ENCODE results near the gene TMEM69. TPM values are rescaled to one million over a fixed set of nuclear protein-coding genes. Genes with fewer than 3 reads are reported as not detected.
"Not testable (repeated sequence)": the region's sequence is repeated elsewhere in the genome, so short reads cannot be mapped to it uniquely, and the experiment has no call there.

Gene TMEM69
- total RNA-seq, 1 donor from 2014 or later = 9.0 TPM

DNA sequence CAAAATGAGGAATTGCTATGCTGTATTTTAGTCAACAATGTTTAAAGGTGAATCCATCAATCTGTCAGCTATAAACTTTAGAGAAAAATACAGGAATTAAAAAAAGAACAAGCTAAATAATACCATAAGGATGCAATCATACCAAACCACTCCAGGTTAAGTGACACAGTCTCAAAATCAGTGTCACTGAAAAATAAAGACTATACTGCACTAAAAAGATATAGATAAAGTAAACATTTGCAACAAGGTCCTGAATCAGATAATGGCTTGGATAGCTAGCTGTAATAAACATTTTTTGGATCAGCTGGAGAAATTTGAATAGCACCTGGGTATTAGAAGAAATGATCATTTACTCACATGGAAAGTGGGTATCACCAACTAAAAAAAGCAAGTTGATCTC lies 9.5 kb upstream of the TMEM69 start:
- no peak for DNase-seq

DNA sequence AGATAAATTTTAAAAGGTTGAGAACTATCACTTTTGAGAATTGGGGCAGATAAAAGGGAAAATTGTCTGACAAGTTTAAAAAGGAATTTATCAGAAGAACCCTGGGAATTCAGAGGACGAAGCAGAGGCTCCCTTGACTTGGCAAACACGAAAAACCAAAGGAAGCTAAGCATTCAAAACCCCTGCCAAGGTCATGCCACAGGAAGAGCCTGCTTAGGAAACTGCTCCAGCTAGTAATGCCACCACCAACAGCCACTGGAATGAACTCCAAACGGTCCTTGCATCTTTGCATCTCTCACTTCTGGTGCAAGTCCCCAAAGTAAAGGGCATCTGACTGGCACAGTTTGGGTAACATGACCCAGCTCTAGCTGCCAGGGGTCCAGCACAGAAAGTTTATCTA lies 8.9 kb upstream of the TMEM69 start:
- DNase-seq = peak; percentile 7

DNA sequence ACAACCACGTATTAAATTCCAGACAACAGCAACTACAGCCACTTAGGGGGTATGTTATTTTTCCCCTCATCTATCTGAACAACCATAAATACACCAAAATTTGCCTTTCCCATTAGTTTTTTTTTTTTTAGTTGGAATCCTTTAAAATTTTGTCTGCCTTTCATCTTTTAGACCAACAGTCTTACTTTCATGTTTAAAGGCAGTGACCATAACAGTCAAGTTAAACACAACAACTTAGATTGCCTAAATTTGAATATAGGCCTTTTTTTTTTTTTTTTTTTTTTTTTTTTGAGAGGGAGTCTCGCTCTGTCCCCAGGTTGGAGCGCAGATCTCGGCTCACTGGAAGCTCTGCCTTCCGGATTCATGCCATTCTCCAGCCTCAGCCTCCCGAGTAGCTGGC lies 5.0 kb upstream of the TMEM69 start:
- DNase-seq = no peak

DNA sequence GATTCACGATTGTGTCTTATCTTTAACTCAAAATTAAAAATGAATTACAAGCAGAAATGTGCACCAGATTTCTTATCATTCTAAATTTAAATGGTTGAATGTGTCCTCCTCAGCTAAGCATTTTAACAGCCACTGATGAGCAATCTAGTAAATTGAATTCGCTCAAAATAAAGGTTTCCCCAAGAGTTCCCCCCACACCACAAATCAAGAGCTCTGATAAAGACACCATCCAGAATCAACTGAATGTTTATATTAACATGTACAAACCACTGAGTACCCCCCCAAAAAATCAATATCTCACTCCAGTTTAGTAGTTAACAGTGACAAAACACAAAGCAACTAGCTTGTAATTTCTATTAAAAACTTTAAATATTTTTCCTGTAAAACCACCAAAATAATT lies 3.6 kb upstream of the TMEM69 start:
- no peak for DNase-seq

DNA sequence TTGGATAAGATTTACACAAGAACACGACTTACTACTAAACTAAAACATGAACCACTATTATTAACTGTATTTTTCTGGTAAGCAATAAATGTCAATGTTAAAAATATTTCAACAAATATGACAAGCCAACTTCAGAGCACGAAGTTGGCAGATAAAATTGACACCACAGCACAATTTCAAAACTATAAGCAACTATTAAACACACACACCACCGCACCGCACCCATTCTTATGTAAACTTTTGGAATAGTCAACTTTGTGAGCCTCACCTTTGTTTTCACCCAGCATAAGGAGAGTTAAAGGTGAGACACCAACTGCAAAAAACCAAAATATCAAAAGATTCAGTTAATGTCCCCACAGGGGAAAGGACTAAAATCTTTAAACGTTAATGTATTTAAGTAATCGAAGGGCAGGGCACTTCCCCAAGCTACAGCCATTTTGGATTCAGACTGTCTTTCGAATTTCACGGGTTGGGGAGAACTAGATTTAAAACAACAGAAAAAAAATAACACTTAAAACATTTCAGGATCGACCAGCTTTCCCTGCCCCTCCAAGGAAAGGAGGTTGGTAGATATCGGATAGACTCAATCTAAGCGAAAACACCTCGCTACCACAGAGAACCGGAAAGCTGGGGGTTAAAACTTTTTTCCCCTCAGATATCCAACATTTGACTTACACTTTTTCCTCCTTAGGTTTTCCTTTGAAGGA lies 2.5 kb upstream of the TMEM69 start:
- peak; percentile 51 for DNase-seq

DNA sequence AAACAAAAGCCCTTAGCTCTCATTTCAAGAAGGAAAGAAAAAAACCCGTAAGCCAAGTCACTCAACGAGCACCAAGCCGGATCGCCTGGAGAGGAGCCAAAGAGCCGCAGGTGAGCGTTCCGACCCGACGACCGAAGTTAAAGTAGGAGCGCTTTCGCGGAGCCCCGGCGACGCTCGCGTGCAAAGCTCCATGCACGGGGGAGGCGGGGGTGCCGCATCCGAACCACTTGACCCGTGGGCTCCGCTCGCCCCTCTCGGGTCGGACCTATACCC lies 2.0 kb upstream of the TMEM69 start:
- peak; percentile 77 for DNase-seq

DNA sequence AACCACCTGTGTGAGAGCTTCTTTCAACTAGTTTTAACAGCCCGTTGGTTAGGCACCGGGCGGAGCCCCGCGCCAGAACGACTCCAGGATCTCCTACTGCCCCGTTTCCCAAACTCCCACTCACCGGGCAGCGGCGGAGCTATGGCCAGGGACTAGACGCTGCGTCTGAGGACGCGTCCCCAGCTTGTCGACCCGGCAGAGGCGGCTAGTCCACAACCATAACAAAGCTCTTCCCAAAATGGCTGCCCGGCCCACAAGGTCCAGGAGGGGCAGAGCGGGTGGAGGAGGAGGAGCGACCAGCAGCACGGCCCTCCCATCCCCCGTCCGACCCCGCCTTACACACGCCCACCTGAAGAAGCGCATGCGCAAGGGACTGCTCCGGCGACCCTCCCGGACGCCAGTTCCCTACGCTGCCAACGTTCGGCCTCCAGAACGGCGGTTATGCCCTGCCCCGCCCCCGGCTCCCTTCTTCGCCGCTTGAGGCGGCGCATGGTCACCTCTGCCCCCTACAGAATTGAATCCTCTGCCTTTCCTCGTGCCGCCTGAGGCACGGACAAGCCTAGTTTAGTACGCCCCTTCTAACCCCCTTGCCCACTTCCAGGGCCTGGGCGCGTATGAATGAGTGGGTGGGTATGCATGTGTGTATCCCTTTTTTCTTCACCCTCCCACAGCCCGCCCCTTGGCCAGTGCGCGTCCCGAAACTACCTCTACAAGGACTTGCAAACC lies 1.5 kb upstream of the TMEM69 start, which contains the start of gene GPBP1L1:
Gene GPBP1L1 (minus strand): TSS at position 246 of the 726 bp plus-strand sequence. CDS start 27,446 bp downstream, outside the sequence.
- DNase-seq = peak; percentile 99

DNA sequence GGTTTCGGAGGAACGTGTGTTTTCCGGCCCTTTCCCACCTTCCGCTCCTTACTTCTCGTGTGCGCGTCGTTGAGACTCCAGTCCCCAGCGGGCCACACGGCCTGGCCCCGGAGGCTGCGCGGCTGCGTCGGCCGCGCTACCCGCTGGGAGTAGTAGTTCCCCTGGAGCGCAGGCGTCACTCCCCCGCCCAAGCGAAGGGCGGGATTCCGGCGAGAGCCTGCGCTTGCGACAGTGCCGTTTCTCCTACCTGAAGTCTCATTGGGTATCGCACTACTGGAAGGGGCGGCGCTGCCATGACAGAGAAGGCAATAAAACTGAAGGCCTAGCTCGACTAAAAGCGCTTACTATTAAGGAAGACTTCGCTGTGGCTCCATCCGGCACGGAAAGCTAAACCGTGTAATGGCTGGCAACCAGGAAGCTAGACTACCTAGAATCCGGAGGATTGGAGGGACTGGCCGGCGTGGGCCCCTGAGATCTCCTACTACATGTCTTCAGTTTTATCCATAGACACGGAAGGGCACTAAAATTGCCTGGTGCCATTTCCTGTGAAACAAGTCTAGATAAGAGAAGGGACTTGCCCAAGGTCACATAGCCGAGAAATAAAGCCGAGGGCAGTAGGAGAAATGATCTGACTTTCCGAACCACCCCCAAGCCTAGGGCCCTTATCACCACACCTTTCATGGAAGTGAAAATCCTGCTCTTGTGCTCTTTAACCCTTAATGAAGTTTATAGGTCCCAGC lies 797 bp upstream of the TMEM69 start:
- DNase-seq = peak; percentile 99

DNA sequence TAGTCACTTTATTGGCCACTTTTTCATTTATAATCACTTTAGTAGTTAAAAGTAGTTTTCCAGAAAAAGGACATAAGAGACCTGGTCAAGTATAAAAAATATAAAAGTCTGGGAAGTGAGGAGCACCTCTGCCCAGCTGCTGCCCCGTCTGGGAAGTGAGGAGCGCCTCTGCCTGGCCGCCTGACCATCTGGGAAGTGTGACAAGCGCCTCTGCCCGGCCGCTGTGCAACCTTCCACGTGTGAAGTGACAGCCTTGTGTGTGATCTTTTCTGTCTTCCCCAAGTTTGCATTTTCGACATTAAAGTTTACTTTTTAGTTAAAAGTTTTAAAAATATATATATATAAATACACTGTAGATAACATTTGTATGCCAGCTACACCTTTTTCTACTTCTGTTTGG lies 5.8 kb downstream of the TMEM69 start:
- DNase-seq = not testable (repeated sequence)

DNA sequence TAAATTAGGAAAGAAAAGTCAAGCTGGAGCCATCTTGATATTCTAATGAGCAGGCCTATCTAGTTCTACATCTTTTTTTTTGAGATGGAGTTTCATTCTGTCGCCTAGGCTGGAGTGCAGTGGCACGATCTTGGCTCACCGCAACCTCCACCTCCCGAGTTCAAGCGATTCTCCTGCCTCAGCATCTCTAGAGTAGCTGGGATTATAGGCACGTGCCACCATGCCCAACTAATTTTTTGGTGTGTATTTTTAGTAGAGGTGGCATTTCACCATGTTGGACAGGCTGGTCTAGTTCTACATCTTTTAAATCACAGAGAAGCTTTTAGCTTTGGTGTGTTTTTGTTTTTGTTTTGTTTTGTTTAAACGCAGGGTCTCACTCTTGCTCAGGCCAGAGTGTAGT lies 6.8 kb downstream of the TMEM69 start:
- DNase-seq = no peak

DNA sequence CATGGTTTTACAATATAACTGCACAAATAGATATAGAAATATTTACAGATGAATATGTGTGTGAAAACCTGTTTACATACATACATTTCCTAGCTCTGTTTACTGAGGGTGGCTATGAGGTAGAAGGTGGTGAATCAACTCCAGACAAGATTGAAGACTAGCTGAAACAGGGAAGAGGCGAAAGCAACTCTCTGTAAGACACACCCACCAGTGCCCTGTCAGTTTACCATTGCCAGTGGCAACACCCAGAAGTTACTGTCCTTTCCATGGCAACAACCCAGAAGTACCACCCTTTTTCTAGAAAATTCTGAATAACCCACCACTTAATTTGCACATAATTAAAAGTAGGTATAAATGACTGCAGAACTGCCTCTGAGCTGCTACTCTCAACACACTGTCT lies 16.7 kb downstream of the TMEM69 start:
- no peak for DNase-seq

DNA sequence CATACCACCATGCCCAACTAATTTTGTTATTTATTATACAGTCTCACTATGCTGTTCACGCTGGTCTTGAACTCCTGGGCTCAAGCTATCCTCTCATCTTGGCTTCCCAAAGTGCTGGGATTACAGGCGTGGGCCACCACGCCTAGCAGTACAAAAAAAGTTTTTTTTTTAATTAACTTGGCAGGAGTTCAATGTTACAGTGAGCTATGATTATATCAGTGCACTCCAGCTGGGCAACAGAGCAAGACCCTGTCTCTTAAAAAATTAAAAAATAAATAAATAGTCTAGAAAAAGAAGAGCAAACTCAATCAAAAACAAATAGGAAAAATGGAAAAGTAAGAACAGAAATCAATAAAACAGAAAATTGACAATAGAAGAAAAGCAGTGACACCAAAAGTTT lies 25.7 kb downstream of the TMEM69 start:
- no peak for DNase-seq

DNA sequence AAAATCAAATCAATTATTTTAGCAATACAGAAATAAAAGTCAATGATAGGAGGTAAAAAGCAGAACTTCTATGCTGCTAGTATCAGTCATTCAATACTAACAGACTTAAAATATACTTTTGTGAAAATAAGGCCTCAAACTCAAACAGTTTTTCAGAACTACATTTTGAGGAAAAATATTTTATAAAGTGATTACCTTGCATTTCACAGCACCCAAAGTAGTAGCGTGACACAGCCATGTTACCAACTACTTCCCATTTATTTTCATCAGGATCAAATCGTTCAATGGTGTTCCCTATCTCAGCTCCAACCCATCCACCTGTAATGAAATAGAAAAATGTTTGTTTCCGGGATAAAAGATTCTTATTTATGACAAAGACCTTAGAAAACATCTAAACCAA lies 28.7 kb downstream of the TMEM69 start:
- no peak for DNase-seq

DNA sequence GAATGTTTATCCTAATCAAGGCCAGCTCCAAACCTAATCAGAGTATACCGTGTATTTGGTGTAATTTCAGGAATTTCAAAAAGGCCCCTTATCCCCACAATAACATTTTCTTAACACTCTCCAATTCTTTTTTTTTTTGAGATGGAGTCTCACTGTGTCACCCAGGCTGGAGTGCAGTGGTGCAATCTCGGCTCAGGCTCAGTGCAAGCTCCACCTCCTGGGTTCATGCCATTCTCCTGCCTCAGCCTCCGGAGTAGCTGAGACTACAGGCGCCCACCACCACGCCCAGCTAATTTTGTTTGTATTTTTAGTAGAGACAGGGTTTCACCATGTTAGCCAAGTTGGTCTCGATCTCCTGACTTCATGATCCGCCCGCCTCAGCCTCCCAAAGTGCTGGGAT lies 29.4 kb downstream of the TMEM69 start:
- DNase-seq = not testable (repeated sequence)

DNA sequence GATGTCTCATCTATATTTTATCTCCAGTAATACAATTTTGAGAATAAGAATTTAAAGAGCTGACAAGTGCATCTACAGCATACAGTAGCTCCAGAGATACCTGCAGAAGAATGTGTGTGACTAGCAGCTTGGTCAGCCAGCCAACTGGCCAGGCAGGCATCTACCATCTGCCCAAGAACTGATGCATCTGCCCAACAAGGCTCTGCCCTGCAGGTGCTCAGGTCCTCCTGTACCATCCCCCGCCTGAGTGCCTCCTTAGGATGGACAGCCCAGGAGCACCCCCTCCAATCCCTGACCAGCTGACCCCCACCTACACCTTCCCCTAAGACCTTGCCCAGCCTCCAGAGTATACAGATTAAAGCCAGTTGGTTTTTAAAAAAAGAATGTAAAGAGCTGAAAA lies 30.3 kb downstream of the TMEM69 start:
- DNase-seq = no peak

DNA sequence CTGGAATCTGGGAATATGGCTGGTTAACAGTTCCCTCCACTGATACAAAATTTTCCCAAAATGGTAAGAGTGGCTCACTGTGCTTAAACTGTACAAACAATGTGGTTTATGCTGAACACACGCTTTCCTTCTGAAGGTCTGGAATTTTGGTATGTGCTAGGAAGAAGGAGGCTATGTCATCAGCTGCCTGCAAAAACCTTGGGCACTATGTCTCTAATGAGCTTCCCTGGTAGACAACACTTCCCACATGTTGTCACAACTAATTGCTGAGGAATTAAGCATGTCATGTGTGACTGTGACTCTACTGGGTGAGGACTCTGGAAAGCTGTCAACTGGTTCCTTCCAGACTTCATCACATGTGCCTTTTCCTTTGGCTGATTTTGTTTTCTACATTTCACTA lies 33.2 kb downstream of the TMEM69 start:
- DNase-seq = no peak

DNA sequence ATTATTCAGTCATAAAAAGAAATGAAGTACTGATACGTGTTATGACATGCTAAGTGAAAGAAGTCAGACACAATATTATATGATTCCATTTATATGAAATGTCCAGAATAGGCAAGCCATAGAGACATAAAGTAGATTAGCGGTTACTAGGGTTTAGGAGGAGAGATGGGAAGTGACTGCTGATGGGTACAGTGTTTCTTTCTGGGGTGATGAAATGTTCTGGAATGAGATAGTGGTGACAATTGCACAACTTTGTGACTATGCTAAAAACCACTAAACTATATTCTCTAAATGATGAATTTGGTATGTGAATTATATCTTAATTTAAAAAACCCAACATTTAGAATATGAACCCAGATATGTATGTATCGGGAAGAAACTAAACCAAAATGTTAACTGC lies 34.8 kb downstream of the TMEM69 start:
- DNase-seq = no peak

DNA sequence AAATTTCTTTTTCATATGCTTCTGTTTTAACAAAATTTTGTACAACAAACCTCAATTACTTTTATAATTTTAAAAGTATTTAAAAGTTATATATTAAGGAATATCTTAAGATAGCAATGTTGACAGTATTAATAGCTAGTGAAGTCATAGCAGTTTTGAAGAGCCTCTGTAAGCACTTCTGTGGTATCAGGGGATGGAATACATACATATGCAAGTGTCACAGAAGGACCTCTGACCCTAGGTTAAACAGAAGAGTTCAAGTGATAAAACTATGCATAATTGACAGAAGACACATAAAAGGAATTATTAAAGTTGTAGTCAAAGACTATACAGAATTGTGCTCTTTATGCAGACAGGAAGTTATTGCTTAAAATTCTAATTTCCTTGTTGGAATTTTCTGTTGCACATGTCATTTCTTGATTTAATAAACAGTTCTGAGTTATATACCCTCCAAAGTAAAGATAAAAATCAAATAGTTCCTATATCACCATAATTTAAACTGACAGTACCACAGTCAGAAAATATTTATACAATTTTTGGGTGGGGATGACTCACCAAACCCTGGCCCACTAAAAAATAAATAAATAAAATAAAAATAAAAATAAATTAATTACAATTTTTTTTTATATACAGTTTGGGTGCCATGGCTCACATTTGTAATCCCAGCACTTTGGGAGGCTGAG lies 35.4 kb downstream of the TMEM69 start:
- DNase-seq = no peak

DNA sequence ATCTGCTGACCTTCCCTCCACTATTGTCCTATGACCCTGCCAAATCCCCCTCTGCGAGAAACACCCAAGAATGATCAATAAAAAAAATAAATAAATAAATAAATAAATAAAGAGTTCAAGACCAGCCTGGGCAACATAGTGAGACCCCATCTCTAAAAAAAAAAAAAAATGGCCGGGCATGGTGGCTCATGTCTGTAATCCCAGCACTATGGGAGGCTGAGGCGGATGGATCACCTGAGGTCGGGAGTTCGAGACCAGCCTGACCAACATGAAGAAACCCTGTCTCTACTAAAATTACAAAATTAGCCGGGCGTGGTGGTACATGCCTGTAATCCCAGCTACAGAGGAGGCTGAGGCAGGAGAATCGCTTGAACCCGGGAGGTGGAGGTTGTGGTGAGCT lies 38.0 kb downstream of the TMEM69 start:
- DNase-seq = not testable (repeated sequence)

DNA sequence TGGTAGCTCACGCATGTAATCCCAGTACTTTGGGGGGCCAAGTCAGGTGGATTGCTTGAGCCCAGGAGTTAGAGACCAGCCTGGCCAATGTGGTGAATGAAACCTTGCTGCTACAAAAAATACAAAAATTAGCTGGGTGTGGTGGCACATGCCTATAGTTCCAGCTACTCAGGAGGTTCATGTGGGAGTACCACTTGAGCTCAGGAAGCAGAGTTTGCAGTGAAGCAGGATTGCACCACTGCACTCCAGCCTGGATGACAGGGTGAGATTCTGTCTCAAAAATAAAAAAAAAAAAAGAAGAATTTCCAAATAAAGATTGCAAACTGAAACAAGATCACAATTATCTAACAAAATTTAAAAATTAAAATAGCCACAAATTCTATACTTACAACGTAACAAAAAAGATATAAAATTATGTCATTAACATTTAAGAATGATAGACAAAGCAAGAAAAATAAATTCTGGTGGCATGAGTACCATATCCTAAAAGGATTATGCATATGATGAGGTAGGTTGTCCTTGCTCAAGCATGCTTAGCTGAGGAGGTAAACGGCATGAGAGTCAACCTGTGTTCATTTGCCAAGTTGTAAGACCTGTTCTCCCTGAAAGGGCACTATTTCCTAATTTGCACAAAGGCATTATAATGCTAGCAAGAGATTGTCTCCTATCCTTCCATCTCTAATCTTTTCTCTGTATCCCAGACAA lies 42.2 kb downstream of the TMEM69 start:
- peak; percentile 50 for DNase-seq

DNA sequence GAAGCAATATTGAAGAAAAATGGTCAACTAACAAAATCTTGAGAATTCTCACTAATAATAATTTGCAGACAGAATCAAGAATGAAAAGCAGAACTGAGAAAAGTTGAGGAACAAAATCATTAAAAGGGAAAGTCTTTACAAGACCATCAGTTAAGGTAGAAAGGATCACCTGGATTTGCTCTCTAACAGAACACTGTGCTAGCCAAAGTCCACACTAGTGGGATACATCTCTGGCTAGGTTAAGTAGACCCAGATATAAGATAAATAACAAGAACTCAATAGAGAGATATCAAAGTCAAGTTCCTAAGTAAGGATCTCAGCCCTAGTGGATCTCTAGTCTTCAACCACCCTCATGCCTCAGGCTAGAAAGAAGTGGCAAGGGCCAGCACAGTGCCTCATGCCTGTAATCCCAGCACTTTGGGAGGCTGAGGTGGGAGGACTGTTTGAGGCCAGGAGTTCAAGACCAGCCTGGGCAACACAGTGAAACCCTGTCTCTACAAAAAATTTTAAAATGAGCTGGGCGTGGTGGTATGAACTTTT lies 42.9 kb downstream of the TMEM69 start:
- DNase-seq = no peak

DNA sequence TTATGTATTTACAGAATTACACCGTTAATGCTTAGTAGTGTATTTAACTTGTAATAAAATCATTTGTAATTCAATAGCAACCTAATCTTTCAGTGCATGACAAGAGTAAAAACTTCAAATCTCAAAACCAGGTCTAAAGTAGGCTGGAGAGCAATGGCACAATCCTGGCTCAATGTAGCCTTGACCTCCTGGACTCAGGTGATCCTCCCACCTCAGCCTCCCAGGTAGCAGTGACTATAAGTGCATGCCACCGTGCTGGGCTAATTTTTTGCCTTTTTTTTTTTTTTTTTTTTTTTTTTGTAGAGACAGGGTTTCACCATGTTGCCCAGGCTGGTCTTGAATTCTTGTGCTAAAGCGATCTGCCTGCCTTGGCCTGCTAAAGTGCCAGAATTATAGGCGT lies 51.2 kb downstream of the TMEM69 start:
- DNase-seq = no peak
